22Rv1 (cell line): Measurements from ENCODE around the gene BEND6.

Experiments
- ZFX ChIP-seq: fragments of 450-650 bp; IDR thresholded peaks from 2 replicates; pipeline ENCODE4 v1.6.1; 2017; ENCODE audit warnings: antibody characterized with exemption, borderline replicate concordance
- TF ChIP-seq, protein P1 (sequence below): fragments of 450-650 bp; IDR thresholded peaks from 2 replicates; pipeline ENCODE4 v1.5.1; 2017; ENCODE audit warnings: mild to moderate bottlenecking

DNA sequence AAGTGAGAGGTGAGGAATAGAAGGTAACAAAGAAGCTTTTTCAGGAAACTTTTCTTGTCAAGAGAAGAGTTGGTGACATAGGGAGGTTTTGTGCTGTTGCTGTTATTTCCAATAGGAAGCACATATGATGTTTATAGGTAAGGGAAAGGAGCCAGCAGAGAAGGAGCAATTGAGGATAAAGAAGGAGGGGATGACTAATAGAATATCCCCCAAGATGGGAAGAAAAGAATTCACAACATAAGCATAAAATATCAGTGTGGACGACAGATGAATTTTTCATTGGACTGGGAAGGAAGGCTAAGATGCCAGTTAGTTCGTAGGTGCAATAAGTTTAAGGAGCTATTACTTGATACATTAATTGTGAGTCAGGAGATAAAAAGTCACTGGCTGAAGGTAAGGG, 8.5 kb upstream of the BEND6 start:
- TF ChIP-seq, protein P1, sequence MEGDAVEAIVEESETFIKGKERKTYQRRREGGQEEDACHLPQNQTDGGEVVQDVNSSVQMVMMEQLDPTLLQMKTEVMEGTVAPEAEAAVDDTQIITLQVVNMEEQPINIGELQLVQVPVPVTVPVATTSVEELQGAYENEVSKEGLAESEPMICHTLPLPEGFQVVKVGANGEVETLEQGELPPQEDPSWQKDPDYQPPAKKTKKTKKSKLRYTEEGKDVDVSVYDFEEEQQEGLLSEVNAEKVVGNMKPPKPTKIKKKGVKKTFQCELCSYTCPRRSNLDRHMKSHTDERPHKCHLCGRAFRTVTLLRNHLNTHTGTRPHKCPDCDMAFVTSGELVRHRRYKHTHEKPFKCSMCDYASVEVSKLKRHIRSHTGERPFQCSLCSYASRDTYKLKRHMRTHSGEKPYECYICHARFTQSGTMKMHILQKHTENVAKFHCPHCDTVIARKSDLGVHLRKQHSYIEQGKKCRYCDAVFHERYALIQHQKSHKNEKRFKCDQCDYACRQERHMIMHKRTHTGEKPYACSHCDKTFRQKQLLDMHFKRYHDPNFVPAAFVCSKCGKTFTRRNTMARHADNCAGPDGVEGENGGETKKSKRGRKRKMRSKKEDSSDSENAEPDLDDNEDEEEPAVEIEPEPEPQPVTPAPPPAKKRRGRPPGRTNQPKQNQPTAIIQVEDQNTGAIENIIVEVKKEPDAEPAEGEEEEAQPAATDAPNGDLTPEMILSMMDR, result no peak
- no peak for TF ChIP-seq ZFX
